Right ventricle myocardium superior (tissue), 1 donor: ENCODE results near the gene NFE2L2. TPM values are rescaled to one million over a fixed set of nuclear protein-coding genes. Genes with fewer than 3 reads are reported as not detected.
"Not testable (repeated sequence)": the region's sequence is repeated elsewhere in the genome, so short reads cannot be mapped to it uniquely, and the experiment has no call there.

ENCODE experiments used
- ATAC-seq: fragments of 200-7000 bp; cut with Tn5 transposase; one replicate; pipeline ENCODE4 v1.9.1; 2020; ENCODE audit warnings: mild to moderate bottlenecking; ENCODE audit not compliant: poor library complexity
- DNase-seq: peaks from one replicate; pipeline ENCODE4 v3.0.0-alpha.2; 2020
- intact Hi-C: fragments of 100-400 bp; cut with DNase I; formaldehyde crosslinking; loops from one replicate; pipeline ENCODE4 v1.11.2; 2022
- total RNA-seq: library from RNA; stranded (reverse); fragmentation: NEBNext Ultra II Directional; extraction: Animal tissue kit (Norgen Biotek cat#: 25700); gene quantifications from one replicate; pipeline ENCODE4 v1.2.1, GENCODE V29; 2021
- donor health status: DM: no; HTN: yes; CAD: no; lungs with severe emphysema.

NFE2L2 gene
- total RNA-seq, 1 donor from 2014 or later: 45.8 TPM

DNA sequence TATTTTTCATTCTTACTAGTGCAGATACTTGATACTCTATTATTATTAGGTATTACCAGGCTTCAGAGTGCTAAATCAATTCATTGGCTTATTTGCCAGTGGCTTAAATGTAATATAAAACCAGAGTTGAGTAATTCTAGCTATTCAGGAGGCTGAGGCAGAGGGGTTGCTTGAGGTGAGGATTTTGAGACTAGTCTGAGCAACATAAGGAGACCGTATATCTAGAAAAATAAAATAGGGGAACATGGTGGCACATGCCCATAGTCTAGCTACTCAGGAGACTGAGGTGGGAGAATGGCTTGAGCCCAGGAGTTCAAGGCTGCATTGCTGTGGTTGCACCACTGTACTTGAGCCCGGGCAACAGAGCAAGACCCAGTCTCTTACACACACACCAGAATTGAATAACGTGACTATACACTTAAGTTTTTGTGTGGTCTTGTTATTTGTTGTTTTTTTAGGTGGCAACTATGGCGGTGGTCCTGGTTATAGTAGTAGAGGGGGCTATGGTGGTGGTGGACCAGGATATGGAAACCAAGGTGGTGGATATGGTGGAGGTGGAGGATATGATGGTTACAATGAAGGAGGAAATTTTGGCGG is 47.2 kb downstream of the NFE2L2 start:
- DNase-seq (no peak), ATAC-seq (no peak)
- intact Hi-C loops: no loop called here

DNA sequence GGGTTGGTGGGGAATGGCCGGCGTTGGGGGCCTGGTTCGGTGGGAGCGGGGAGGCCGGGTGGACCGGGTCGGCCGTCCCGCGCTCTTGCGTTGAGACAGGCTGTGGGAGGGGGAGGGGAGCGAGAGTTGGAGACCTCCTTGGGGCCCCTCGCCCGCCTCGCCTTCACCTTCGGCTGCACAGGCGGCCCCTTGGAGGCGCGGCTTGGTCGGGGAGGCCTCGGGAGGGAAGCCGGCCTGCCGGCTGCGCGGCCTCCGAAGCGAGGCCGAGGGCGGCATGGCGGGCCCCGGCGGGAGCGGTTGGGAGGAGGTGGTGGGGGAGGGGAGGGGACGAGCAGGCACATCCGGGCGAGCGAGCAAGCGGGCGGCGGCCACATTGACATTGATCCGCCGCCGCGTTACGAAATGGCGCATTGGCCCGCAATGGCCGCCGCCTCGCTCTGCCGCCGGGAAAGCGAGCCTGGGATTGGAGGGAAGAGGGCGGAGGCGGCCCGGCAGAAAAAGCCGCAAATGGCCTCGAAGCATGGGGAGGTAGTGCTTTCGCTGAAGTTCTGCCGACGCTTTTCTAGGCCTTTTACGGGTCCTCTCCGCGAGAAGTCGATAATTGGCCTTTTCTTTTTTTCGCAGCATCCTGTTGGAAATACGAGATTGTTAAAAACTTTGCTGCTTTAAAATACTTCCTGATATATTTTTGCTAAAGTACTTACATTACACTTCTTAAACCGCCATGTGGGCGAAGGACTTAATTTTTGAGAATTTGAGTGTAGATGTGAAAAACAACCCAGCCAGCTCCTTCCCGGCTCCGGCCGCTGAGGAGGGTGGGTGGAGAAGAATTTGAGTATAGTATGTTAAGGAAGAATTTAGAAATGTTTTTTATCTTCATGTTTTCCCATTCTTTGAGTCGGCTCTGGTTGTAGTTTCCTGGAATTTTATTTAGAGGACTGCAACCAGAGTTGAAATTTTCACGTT is 51.4 kb downstream of the NFE2L2 start:
- intact Hi-C loops: loop anchor here (1.0 to 2.0 kb wide), 2 partner anchors 48 to 50 kb away; no protein-coding TSS in a partner anchor
- ATAC-seq: peak; percentile 88

DNA sequence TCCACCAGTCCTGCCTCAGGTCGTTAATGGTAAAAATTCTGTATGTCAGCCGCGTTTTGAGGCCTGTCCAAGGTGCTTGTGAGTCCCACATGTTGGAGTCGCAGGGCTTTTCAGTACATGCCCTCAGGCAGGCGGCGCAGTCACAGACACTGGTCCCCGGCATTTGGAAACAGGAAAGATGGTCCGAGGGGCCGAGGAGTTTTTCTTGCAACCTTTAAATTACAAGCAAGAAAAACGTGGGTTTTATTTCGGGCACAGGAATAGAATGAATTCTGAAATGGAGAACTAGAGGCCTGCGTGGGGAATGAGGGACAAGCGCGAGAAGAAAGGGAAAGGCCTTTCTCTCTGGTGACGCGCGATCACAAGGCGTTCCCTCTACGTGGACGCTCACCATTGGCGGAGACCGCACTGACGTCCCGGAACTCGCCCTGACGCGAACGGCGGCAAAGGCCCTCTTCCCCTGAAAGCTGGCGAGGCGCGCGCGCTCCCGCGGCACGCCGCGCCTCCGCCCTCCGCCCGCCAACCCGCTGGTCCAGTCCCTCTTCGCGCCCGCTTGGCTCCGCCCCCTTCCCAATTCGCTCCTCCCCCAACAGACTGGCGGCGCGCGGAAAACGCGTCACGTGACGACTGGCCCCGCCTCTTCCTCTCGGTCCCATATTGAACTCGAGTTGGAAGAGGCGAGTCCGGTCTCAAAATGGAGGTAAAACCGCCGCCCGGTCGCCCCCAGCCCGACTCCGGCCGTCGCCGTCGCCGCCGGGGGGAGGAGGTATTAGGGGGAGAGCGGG is 52.2 kb downstream of the NFE2L2 start, which contains the start of gene HNRNPA3:
TSS of gene HNRNPA3 (plus strand) at position 689 of the 785 bp plus-strand sequence. CDS start at position 695, 6 bp downstream.
- intact Hi-C loops: loop anchor here (1.0 to 2.0 kb wide), 2 partner anchors 47 to 51 kb away; no protein-coding TSS in a partner anchor
- peak; percentile 100 for DNase-seq
- ATAC-seq: peak; percentile 95

More for the DNA sequence above, 51.4 kb downstream of the NFE2L2 start:
- DNase-seq: peak; percentile 96

DNA sequence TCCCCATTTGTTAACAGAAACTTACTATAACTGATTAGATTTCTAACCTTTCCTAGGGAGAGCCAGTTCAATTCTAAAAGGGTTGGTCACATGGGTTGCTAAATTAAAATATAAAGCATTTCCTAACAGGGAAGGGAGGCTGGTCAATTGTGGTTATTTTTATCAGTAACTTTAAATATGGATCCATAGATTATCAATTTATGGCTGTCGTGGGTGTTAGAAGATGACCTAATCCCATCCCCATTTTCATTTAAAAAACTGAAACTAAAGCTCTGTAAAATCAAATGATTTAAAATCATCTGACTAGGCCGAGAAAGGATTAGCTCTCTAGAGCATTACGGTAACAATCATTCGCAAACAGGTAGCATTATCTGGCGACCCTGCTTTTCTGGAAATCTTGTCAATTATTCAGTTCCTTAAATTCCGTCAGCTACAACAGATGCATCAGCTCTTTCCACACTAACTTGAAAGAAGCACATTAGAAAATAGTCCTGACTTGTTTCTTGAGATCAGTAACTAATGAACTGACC is 52.9 kb downstream of the NFE2L2 start:
- ATAC-seq (no peak), DNase-seq (no peak)
- intact Hi-C loops: loop anchor here (1.0 to 2.0 kb wide), 2 partner anchors 47 to 52 kb away; no protein-coding TSS in a partner anchor

DNA sequence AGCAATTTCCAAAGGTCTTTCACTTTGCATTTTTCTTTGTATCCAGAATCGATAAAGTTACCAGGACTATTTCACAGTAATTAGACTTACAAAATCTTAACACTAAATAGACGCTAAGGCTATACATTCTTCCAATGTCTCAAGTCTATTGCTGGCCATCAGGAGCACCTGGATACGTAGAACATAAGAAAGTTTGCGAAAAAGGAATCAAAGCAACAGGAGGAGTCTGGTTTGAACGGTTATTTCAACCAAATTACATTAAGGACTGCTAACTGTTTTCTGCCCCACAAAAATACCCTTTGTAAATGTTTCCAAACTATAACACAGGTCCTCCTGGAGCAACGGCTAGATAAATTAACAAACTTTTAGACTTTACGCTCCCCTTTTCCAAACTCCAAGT is 53.4 kb downstream of the NFE2L2 start:
- intact Hi-C loops: no loop called here
- DNase-seq (no peak), ATAC-seq (no peak)

DNA sequence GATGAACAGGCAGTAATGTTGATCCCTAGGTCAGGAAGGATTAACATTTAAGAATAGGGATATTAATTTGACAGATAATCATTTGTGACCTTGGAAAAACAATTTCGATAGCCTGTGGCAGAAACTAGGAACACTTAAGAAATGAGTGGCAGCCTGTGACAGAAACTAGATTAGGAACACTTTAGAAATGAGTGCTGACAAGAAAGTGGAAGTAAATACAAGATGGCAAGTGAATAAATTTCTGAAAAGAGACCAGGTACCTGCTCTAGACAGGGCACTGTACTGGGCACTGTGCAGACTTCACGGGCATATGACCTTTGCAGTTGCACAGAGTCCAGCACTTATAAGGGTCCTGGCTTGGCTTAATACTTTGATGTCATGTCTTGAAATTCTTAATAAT is 57.4 kb downstream of the NFE2L2 start:
- no peak for DNase-seq
- intact Hi-C loops: no loop called here
- ATAC-seq: no peak

DNA sequence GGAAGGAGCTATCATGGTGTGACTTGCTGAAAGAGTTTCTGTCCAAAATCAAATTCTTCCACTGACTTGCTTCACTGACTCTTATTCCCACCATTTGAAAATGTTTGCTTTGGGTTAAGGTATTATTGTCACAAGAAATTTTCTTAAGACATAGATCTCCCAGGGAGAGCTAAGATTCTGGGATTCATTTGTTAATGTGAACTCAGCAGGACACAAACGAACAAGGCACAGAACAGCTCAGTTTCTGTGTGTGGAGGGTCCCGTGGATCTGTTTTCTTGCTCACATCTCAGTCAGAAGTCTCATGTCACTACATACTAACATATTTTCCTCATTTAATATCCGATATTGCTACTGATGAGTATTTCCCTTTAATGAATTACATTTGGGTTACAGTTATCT is 60.1 kb downstream of the NFE2L2 start:
- DNase-seq (no peak), ATAC-seq (no peak)
- intact Hi-C loops: no loop called here

DNA sequence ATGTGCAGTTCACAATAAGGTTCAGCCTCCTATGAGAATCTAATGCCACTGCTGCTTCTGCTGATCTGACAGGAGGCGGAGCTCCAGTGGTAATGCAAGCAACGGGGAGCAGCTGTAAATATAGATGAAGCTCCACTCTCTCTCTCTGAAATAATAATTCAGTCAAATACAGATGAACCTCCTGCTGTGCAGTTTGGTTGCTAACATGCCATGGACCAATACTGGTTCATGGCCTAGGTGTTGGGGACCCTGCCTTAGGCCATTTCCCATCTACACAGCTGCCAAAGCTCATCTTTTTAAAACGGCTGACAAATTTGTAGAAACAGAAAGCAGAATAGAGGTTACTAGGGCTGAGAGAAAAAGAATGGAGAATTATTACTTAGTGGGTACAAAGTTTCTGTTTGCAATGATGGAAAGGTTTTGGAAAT is 62.6 kb downstream of the NFE2L2 start:
- ATAC-seq: no peak
- intact Hi-C loops: no loop called here

DNA sequence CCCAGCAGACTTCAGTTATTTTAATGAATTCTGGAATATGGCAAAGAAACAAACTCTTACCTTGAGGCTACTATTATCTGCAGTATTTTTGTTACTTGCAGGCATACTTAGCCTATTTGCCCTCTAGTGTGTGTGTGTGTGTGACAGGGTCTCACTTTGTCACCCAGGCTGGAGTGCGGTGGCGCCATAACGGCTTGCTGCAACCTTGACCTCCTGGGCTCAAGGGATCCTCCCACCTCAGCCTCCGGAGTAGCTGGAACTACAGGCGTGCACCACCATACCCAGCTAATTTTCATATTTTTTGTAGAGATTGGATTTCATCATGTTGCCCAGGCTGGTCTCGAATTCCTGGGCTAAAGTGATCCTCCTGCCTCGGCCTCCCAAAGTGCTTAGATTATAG is 64.1 kb downstream of the NFE2L2 start:
- intact Hi-C loops, DNase-seq, ATAC-seq: not testable (repeated sequence)

More for the DNA sequence above, 62.6 kb downstream of the NFE2L2 start:
- DNase-seq: no peak

DNA sequence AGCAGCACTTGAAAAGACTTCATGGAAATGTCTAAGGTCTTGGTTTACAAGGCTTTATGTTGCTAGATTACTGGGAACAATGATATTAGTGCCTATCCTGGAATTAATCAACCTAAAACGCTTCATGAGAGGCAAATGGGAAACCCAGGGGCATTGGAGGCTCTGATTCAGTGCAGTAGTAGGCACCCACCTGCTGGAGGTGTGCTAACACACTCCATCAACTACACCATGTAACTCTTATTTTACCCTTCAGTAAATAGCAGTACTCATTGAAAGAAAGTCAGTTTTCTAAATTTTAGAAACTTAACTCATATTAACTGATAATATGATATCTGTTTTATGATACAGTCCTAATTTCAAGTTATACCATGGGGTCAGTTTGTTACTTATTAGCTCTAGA is 69.3 kb downstream of the NFE2L2 start:
- no peak for DNase-seq
- intact Hi-C loops: no loop called here
- no peak for ATAC-seq

DNA sequence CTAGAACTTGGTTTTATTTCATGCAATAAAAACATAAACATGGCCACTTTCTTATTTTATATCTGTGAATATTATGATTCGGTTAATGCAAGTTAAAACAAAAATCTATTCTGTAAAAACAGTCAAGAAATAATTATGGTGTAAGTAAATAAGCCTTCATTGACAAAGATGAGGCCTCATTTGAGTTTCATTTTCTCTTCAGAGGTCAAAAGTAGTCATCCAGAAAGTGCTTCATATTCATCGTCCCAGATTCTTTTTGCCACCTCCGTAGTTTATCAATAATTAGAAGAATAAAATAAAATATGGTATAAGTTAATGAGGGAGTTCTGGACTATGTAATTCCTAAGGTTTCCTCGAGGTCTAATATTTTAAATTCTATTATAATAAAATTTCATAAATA is 71.3 kb downstream of the NFE2L2 start:
- ATAC-seq: no peak
- intact Hi-C loops: no loop called here
- no peak for DNase-seq

DNA sequence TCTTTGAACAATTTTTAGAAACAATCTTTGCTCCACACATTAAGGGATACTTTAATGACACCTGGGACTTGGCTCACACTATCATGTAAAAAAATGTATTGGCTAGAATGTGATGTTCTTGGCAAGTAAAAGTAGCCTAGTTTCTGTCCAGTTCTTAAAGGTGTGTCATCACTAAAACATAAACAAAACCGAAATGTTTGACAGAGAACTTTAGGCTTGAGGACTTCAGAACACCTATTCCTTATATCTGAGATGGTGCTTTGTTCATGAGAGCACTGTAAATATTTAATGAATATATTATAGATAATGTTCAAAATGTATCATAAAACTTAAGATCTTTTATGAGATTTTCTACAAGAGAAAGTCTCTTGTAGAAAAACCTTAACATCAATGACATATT is 71.7 kb downstream of the NFE2L2 start:
- DNase-seq (no peak), ATAC-seq (no peak)
- intact Hi-C loops: no loop called here

DNA sequence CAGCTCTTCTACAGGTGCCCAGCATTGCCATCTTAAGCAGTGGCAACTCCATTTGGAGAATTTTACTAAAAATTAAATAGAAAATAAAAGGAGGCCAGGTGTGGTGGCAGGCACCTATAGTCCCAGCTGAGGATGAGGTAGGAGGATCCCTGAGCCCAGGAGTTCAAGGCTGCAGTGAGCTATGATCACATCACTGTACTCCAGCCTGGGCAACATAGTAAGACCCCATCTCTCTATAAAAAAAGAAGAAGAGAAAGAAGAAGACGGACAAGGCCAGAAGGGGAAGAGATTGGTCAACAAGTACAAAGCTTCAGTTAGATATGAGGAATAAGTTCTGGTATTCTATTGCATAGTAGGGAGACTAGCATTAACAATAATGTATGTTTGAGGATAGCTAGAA is 73.6 kb downstream of the NFE2L2 start:
- DNase-seq (no peak), ATAC-seq (no peak)
- intact Hi-C loops: no loop called here

DNA sequence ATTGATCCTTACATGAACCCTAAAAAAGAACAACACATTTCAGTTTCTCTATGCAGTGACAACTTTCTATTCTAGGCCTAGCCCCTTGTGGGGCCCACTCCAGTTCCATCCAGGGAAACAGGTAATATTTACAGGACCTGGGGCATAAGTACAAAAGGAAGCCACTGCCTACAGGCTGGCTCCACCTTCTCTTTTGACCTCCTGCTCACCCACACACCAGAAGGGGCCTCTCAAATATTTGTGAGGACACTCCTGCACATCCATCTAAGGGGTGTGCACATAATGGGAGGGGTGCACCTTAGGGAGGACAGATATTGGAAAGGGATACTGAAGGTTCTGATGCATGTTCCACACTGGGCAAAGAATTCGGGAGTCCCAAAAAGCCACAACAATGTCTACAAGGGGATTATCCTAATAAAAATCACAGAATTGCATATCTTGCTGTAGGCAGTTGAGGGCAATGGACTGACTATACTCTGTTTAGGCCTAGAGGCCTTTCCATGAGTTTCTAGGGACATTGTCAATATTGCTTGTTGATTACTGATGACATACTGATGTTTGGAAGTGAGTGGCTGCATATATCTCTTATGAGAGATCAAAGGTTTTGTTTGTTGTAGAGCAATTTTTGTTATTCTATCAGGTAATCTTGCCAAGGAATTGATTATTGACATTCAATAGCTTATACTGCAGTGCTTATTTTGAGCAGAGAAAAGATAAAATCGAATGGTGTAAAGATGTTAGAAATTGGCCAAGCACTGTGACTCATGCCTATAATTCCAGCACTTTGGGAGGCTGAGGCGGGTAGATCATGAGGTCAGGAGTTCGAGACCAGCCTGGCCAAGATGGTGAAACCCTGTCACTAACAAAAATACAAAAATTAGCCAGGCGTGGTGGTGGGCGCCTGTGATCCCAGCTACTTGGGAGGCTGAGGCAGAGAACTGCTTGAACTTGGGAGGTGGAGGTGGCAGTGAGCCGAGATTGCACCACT is 75.8 kb downstream of the NFE2L2 start:
- DNase-seq (no peak), ATAC-seq (no peak)
- intact Hi-C loops: no loop called here

DNA sequence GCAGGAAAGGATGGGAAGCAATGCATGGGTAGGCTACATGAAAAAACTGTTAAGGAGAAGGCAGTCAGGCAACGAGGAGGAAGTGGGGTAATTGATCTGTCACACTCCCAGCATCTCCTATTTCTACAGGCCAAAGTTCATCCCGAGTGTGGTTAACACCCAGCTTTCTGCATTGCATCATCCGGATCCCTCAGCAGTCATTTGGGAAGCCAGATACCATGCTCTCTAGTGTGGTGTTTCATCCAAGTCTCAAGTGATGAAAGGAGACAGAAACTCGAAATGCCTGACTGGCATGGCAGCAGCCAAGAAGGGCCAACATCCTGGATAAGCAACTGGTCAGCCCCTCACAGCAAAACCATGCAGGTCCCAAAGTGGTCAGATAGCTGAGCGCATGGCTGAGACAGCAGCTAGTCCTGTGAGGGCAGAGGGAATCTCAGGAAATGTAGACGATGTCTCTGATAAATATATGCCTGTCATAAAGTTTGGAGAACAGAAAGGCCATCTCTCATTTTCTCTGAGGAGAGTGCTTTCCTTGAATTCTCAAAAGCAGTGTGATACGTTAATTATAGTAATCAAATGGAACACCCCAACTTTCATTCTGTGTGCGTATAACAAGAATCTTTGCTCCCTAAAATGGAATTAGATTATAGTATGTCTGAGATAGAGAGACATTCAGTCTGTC is 76.8 kb downstream of the NFE2L2 start:
- ATAC-seq: peak; percentile 90
- intact Hi-C loops: no loop called here
- DNase-seq: no peak

DNA sequence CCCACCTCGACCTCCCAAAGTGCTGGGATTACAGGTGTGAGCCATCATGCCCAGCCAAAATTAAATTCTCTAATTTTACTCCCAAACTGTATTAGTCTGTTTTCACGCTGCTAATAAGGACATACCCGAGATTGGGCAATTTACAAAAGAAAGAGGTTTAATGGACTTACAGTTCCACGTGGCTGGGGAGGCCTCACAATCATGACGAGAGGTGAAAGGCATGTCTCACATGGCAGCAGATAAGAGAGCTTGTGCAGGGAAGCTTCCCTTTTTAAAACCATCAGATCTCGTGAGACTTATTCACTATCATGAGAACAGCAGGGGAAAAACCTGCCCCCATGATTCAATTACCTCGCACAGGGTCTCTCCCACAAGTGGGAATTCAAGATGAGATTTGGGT is 78.5 kb downstream of the NFE2L2 start:
- intact Hi-C loops, DNase-seq, ATAC-seq: not testable (repeated sequence)

DNA sequence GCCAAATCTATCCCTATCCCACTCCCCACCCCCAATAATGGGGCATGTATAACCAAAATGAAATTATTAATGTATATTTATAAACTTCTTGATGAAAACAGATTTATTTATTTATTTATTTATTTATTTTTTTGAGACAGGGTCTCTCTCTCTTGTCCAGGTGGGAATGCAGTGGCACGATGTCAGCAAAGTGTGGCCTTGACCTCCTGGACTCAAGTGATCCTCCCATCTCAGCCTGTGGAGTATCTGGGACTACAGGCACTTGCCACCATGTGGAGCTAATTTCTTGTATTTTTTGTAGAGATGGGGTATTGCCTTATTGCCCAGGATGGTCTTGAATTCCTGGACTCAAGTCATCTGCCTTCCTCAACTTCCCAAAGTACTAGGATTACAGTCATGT is 79.9 kb downstream of the NFE2L2 start:
- DNase-seq: no peak
- intact Hi-C loops: no loop called here
- no peak for ATAC-seq
